ENCODE data around the gene CTU2. TPM values are rescaled to one million over a fixed set of nuclear protein-coding genes. Genes with fewer than 3 reads are reported as not detected.

CTU2 gene
- total RNA-seq, 3 donors from 2014 or later (not counting 1 experiment from before 2014, with no cell fraction given), result 36.6 to 43.3 (median 39.9) TPM

- no peaks in the 10 kb centered on the region for H3K4me1 Mint-ChIP-seq
- no peak overlapping the region for H3K27ac Mint-ChIP-seq
- no peak for DNase-seq
- peaks cover 83% of the 10 kb centered on the region for H3K36me3 ChIP-seq (ENCODE audit: control insufficient read depth, insufficient read depth, low read length)
- no peaks in the 10 kb centered on the region for H3K27me3 ChIP-seq (ENCODE audit: control insufficient read depth, insufficient read depth, low read length)
- H3K27me3 Mint-ChIP-seq (ENCODE audit: low read depth in 2 of 2), result no peaks in the 10 kb centered on the region
- no peak for ATAC-seq
- no peak overlapping the region for H3K27ac ChIP-seq (ENCODE audit: low read length)
- H3K4me1 ChIP-seq (ENCODE audit: control insufficient read depth, insufficient read depth, low read length), result peaks cover 18% of the 10 kb centered on the region
- H3K9me3 ChIP-seq (ENCODE audit: control insufficient read depth, insufficient read depth, low read length), result no peaks in the 10 kb centered on the region
- WGBS (ENCODE audit: insufficient coverage), result 95% methylated on average over 19 of the region's 19 CpGs
- no peaks in the 10 kb centered on the region for H3K9me3 Mint-ChIP-seq
- no peak overlapping the region for H3K4me3 ChIP-seq (ENCODE audit: low read length)
- H3K4me3 Mint-ChIP-seq, result no peak overlapping the region
- TF ChIP-seq, protein P1, sequence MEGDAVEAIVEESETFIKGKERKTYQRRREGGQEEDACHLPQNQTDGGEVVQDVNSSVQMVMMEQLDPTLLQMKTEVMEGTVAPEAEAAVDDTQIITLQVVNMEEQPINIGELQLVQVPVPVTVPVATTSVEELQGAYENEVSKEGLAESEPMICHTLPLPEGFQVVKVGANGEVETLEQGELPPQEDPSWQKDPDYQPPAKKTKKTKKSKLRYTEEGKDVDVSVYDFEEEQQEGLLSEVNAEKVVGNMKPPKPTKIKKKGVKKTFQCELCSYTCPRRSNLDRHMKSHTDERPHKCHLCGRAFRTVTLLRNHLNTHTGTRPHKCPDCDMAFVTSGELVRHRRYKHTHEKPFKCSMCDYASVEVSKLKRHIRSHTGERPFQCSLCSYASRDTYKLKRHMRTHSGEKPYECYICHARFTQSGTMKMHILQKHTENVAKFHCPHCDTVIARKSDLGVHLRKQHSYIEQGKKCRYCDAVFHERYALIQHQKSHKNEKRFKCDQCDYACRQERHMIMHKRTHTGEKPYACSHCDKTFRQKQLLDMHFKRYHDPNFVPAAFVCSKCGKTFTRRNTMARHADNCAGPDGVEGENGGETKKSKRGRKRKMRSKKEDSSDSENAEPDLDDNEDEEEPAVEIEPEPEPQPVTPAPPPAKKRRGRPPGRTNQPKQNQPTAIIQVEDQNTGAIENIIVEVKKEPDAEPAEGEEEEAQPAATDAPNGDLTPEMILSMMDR (IDR thresholded peaks at IDR 0.05), result no peak
- intact Hi-C loops (cut with micrococcal nuclease), result no loop called here
- H3K36me3 Mint-ChIP-seq, result no peaks in the 10 kb centered on the region
Observed at GRCh38 chr16:88719933-88720296, 13.6 kb downstream of the CTU2 start.

DNA sequence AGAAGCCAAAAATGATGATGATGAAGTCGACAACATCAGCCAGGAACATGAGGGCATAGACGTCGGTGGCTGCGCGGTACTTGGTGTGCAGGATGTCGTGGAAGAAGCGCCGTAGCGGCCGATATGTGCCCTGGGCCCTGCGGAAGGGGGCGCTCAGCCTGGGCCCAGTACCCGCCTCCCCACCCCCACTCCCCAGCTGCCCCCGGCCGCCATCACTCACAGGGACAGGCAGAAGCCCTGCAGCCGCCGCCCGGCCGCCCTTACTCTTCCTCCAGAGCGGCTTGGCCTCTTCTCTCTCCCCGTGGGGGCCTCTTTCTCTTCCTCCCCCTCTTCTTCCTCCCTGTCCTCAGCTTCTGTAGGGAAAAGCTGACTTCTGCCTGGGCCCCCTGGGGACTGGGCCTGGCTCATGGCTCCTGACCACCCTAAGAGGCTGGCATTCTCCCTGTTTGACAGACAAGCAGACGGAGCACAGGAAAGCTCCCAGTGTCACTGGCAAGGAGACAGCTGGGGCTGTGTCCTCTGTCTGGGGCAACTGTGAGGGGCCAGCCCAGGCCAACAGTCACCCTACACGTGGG is 14.2 kb downstream of the CTU2 start:
- Histone ChIP-seq H3K27me3 (ENCODE audit: control insufficient read depth, insufficient read depth, low read length) (no peaks in the 10 kb centered on the region), H3K4me1 (ENCODE audit: control insufficient read depth, insufficient read depth, low read length) (peaks cover 18% of the 10 kb centered on the region), H3K36me3 (ENCODE audit: control insufficient read depth, insufficient read depth, low read length) (peaks cover 83% of the 10 kb centered on the region), H3K4me3 (ENCODE audit: low read length) (no peak overlapping the region), H3K9me3 (ENCODE audit: control insufficient read depth, insufficient read depth, low read length) (no peaks in the 10 kb centered on the region), H3K27ac (ENCODE audit: low read length) (no peak overlapping the region)
- H3K27me3 Mint-ChIP-seq (ENCODE audit: low read depth in 2 of 2), result no peaks in the 10 kb centered on the region
- TF ChIP-seq, protein P1 (IDR thresholded peaks at IDR 0.05), result no peak
- intact Hi-C loops (cut with micrococcal nuclease), result no loop called here
- DNase-seq, result no peak
- 95% methylated on average over 22 of the region's 23 CpGs for WGBS (ENCODE audit: insufficient coverage)
- H3K36me3 Mint-ChIP-seq, result no peaks in the 10 kb centered on the region
- no peak for ATAC-seq
- H3K9me3 Mint-ChIP-seq, result no peaks in the 10 kb centered on the region
- no peak overlapping the region for H3K4me3 Mint-ChIP-seq
- no peak overlapping the region for H3K27ac Mint-ChIP-seq
- H3K4me1 Mint-ChIP-seq, result no peaks in the 10 kb centered on the region

- ATAC-seq, result no peak
- no peaks in the 10 kb centered on the region for H3K4me1 Mint-ChIP-seq
- H3K27ac Mint-ChIP-seq, result no peak overlapping the region
- TF ChIP-seq, protein P1 (IDR thresholded peaks at IDR 0.05), result no peak
- H3K27ac ChIP-seq (ENCODE audit: low read length), result no peak overlapping the region
- no peaks in the 10 kb centered on the region for H3K9me3 ChIP-seq (ENCODE audit: control insufficient read depth, insufficient read depth, low read length)
- peaks cover 83% of the 10 kb centered on the region for H3K36me3 ChIP-seq (ENCODE audit: control insufficient read depth, insufficient read depth, low read length)
- H3K4me3 ChIP-seq (ENCODE audit: low read length), result no peak overlapping the region
- no peaks in the 10 kb centered on the region for H3K9me3 Mint-ChIP-seq
- no peaks in the 10 kb centered on the region for H3K36me3 Mint-ChIP-seq
- no peaks in the 10 kb centered on the region for H3K27me3 Mint-ChIP-seq (ENCODE audit: low read depth in 2 of 2)
- no peak for DNase-seq
- 97% methylated on average over 17 of the region's 17 CpGs for WGBS (ENCODE audit: insufficient coverage)
- H3K27me3 ChIP-seq (ENCODE audit: control insufficient read depth, insufficient read depth, low read length), result no peaks in the 10 kb centered on the region
- intact Hi-C loops (cut with micrococcal nuclease), result no loop called here
- H3K4me3 Mint-ChIP-seq, result no peak overlapping the region
- peaks cover 18% of the 10 kb centered on the region for H3K4me1 ChIP-seq (ENCODE audit: control insufficient read depth, insufficient read depth, low read length)
Observed at GRCh38 chr16:88721236-88721635, 14.9 kb downstream of the CTU2 start.
